ENCODE measurements around the gene CERK. TPM values are rescaled to one million over a fixed set of nuclear protein-coding genes. Genes with fewer than 3 reads are reported as not detected.

The CERK gene
- total and polyA plus RNA-seq, 8 donors, result 12.7 to 32.7 (median 29.5) TPM

DNA sequence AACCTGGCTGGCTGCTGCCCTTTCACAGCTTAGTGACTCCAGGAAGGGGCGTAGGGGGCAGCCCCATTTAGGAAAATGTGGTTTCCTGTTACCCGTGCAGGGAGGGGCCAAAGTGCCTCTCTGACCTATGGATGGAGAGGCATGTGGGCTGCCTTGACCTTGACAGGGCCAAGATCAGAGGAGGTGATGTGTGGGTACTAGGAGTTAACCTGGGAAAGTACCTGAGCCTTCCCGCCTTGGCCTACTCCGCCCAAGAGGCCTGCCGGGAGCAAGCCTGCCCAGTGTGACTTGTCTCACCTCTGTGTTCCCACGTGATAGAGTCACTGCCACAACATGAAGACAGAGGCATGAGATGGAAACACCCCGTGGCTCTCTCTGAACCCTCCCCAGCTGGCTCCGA lies 84.5 kb downstream of the CERK start:
- TF ChIP-seq, protein P1, sequence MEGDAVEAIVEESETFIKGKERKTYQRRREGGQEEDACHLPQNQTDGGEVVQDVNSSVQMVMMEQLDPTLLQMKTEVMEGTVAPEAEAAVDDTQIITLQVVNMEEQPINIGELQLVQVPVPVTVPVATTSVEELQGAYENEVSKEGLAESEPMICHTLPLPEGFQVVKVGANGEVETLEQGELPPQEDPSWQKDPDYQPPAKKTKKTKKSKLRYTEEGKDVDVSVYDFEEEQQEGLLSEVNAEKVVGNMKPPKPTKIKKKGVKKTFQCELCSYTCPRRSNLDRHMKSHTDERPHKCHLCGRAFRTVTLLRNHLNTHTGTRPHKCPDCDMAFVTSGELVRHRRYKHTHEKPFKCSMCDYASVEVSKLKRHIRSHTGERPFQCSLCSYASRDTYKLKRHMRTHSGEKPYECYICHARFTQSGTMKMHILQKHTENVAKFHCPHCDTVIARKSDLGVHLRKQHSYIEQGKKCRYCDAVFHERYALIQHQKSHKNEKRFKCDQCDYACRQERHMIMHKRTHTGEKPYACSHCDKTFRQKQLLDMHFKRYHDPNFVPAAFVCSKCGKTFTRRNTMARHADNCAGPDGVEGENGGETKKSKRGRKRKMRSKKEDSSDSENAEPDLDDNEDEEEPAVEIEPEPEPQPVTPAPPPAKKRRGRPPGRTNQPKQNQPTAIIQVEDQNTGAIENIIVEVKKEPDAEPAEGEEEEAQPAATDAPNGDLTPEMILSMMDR (IDR thresholded peaks at IDR 0.05), result no peak
- peak in 1 of 6 donors; percentile 50 for DNase-seq
- Histone ChIP-seq H3K4me3 (no peak overlapping the region), H3K9me3 (no peaks in the 10 kb centered on the region), H3K27me3 (no peaks in the 10 kb centered on the region), H3K4me1 (peaks cover 0 to 7% (median 6%) of the 10 kb centered on the region in 3 donors), H3K27ac (no peak overlapping the region), H3K36me3 (no peaks in the 10 kb centered on the region)
- intact Hi-C loops (cut with DNase I), result no loop called here
- peak in 1 of 4 donors; percentile 10 for ATAC-seq
- WGBS, 2 donors, result 80 to 87% methylated on average over 8 of the region's 8 CpGs
- no peak for FAIRE-seq

DNA sequence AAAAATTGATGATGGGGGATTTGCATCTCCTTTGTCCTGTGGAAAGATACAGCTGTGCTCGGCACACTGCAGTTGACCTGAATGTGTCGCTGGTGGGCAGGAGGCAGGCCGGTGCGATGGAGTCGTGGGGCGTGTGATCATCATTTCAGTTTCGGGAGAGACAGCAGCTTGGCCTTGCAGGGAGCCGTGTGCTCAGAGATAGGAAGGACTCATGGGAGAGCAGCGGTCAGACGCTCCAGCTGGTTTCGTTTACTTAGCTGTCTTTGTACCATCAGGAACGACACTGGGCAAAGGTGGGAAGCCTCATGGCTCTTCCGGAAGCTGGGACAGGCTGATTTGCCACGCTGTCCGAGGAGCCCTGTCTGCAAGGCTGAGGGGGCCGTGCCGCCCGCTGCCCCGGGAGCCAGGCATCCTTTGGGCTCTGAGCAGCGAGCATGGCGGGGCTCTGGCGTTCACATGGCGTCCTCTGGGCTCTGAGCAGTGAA lies 85.2 kb downstream of the CERK start:
- intact Hi-C loops (cut with DNase I), result no loop called here
- Histone ChIP-seq H3K4me1 (peaks cover 0 to 7% (median 6%) of the 10 kb centered on the region in 3 donors), H3K27me3 (no peaks in the 10 kb centered on the region), H3K27ac (peak overlapping the region in 1 of 4 donors; percentile 28), H3K9me3 (no peaks in the 10 kb centered on the region), H3K4me3 (no peak overlapping the region), H3K36me3 (no peaks in the 10 kb centered on the region)
- DNase-seq, result peak in 1 of 6 donors; percentile 26
- no peak for FAIRE-seq
- TF ChIP-seq, protein P1 (IDR thresholded peaks at IDR 0.05), result no peak
- WGBS, 2 donors, result 82% methylated on average over 23 of the region's 23 CpGs
- ATAC-seq, result peak in 3 of 4 donors; percentile 21 to 48 (median 42)

DNA sequence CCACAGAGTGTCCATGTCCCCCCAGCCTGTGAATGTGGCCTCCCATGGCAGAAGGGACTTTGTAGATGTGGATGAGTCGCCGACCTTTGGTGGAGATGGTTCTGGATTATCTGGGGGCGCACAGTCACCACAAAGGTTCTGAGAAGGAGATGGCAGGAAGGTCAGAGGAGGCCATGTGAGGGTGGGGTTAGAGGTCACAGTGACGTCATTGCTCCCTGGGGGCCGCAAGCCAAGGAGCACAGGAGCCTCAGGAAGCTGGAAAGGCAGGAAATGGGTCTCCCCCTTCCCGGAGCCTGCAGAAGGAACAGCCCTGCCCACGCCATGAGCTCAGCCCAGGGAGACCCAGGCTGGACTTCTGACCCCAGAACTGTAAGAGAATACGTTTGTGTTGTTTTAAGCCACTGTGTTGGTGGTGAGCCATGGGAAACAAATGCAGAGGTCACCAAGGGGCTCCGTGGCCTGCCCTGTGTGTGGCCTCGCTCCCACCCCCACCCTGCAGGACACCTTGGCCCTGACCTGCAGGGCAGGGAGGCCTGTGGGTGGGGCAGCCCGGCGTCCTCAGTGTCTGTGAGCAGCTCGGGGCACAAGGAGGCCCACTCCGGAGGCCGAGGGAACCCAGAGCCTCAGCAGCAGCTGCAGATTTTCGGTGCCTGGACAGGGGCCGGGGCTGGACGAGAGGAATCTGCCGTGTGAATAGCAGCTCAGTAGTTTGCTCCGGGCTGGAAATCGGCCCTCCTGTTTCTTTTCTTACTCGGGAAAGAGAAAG lies 85.8 kb downstream of the CERK start:
- Histone ChIP-seq H3K27me3 (no peaks in the 10 kb centered on the region), H3K4me3 (no peak overlapping the region), H3K9me3 (no peaks in the 10 kb centered on the region), H3K36me3 (no peaks in the 10 kb centered on the region), H3K27ac (peak overlapping the region in 1 of 4 donors; percentile 28), H3K4me1 (peaks cover 0 to 7% (median 6%) of the 10 kb centered on the region in 3 donors)
- WGBS, 2 donors, result 79% methylated on average over 22 of the region's 22 CpGs
- TF ChIP-seq, protein P1 (IDR thresholded peaks at IDR 0.05), result no peak
- ATAC-seq (peak in 3 of 4 donors; percentile 3 to 13 (median 11)), DNase-seq (peak in 1 of 6 donors; percentile 63), FAIRE-seq (no peak)
- intact Hi-C loops (cut with DNase I), result no loop called here

DNA sequence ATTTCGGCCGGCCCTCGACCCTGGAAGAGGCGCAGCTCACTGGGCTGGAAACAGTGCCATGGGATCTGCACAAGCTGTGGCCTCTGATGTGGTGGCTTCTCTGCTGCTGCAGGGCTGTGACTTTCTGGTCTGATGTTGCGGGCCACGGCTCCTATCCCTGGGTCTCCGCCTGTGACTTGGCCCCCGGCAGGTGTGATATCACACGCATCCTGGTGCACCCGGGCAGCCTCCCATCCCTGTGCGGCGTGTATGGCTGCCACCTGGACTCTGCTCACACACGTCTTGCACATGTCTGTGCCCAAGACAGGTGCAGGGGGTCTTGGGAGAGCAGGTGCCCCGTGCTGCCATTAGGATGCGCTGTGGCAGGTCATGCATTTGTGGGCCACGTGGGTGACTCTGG lies 86.7 kb downstream of the CERK start:
- 93 to 99% methylated on average over 16 of the region's 16 CpGs for WGBS, 2 donors
- intact Hi-C loops (cut with DNase I), result no loop called here
- TF ChIP-seq, protein P1 (IDR thresholded peaks at IDR 0.05), result no peak
- H3K27ac ChIP-seq, result no peak overlapping the region
- DNase-seq (peak in 1 of 6 donors; percentile 58), FAIRE-seq (no peak), ATAC-seq (no peak)
- H3K27me3 ChIP-seq, result no peaks in the 10 kb centered on the region
- H3K9me3 ChIP-seq, result no peaks in the 10 kb centered on the region
- peaks cover 0 to 7% (median 6%) of the 10 kb centered on the region in 3 donors for H3K4me1 ChIP-seq
- no peak overlapping the region for H3K4me3 ChIP-seq
- H3K36me3 ChIP-seq, result no peaks in the 10 kb centered on the region
